Keratinocyte (primary cell): Measurements from ENCODE around the gene NSG1. TPM values are rescaled to one million over a fixed set of nuclear protein-coding genes. Genes with fewer than 3 reads are reported as not detected.

Experiments
- DNase-seq: peaks from one replicate; pipeline ENCODE4 v3.0.0-alpha.2; 2011; ENCODE audit warnings: low read depth, missing footprints, low spot score
- FAIRE-seq: peaks from 2 replicates; lab custom pipeline; 2011; peaks lifted over from hg19 to GRCh38; lab: Jason Lieb, UNC
- H2AFZ ChIP-seq: 2 replicates; pipeline ENCODE4 v1.6.0; 2012; ENCODE audit warnings: low read length, control low read depth, inconsistent platforms; ENCODE audit not compliant: control insufficient read depth
- H3K27ac ChIP-seq: 2 replicates; pipeline ENCODE4 v1.5.1; 2011; ENCODE audit warnings: low read length; ENCODE audit not compliant: control insufficient read depth, insufficient read depth
- H3K27me3 ChIP-seq: 3 replicates; pipeline ENCODE4 v1.6.0; 2011; ENCODE audit warnings: low read length; ENCODE audit not compliant: control insufficient read depth, insufficient read depth; ENCODE audit errors: extremely low read depth
- H3K36me3 ChIP-seq, 2 experiments: 2 replicates in 1 of 2; 3 replicates in 1 of 2; pipeline ENCODE4 v1.5.1; 2011; ENCODE audit warnings: low read length in 2 of 2, mild to moderate bottlenecking in 1 of 2; ENCODE audit not compliant: control insufficient read depth in 2 of 2, insufficient read depth in 2 of 2; ENCODE audit errors: extremely low read depth in 1 of 2
- H3K4me1 ChIP-seq: 3 replicates; pipeline ENCODE4 v1.5.1; 2011; ENCODE audit warnings: low read length; ENCODE audit not compliant: control insufficient read depth, insufficient read depth; ENCODE audit errors: extremely low read depth
- H3K4me2 ChIP-seq: 3 replicates; pipeline ENCODE4 v1.6.0; 2011; ENCODE audit warnings: low read depth, low read length; ENCODE audit not compliant: control insufficient read depth, insufficient read depth; ENCODE audit errors: extremely low read depth
- H3K4me3 ChIP-seq, 3 experiments: fragments of 200-600 bp in 1 of 3; sonication (generic) in 1 of 3; 2 replicates in 2 of 3; 3 replicates in 1 of 3; pipeline ENCODE4 v1.5.1; 2011 to 2016; ENCODE audit warnings: low read length in 3 of 3, mild to moderate bottlenecking in 3 of 3, control low read depth in 2 of 3, inconsistent platforms in 1 of 3, low read depth in 1 of 3, mixed read lengths in 1 of 3, mixed run types in 1 of 3, moderate library complexity in 1 of 3; ENCODE audit not compliant: control insufficient read depth in 2 of 3, insufficient read depth in 2 of 3; ENCODE audit errors: extremely low read depth in 1 of 3
- H3K79me2 ChIP-seq: 2 replicates; pipeline ENCODE4 v1.6.0; 2012; ENCODE audit warnings: low read length; ENCODE audit not compliant: control insufficient read depth, insufficient read depth
- H3K9ac ChIP-seq: 3 replicates; pipeline ENCODE4 v1.6.0; 2011; ENCODE audit warnings: low read length; ENCODE audit not compliant: control insufficient read depth, insufficient read depth; ENCODE audit errors: extremely low read depth
- H3K9me1 ChIP-seq: 3 replicates; pipeline ENCODE4 v1.6.0; 2011; ENCODE audit warnings: low read length; ENCODE audit not compliant: control insufficient read depth, insufficient read depth; ENCODE audit errors: extremely low read depth
- H3K9me3 ChIP-seq: 2 replicates; pipeline ENCODE4 v1.5.1; 2012; ENCODE audit warnings: low read depth, low read length; ENCODE audit not compliant: control insufficient read depth
- H4K20me1 ChIP-seq: 3 replicates; pipeline ENCODE4 v1.6.0; 2011; ENCODE audit warnings: low read length; ENCODE audit not compliant: control insufficient read depth, insufficient read depth; ENCODE audit errors: extremely low read depth
- EZH2 ChIP-seq: IDR thresholded peaks from one replicate; pipeline ENCODE4 v1.6.1; 2012; ENCODE audit warnings: inconsistent platforms, mild to moderate bottlenecking, low read length, moderate library complexity
- dilution Hi-C: fragments of 300-500 bp; cut with MboI; formaldehyde crosslinking; loops from one replicate; pipeline ENCODE4 v1.7.0; 2020; ENCODE audit warnings: low sequenced_read_pairs; ENCODE audit not compliant: extremely low pct_ligation_motif_present
- polyA plus RNA-seq, 5 experiments: library from polyadenylated mRNA; depleted of rRNA in 3 of 5; stranded (reverse) in 3 of 5; stranded (forward) in 1 of 5; unstranded in 1 of 5; fragments of >200 nt; gene quantifications; 1 replicate in 1 of 5; 2 replicates in 3 of 5; 3 replicates in 1 of 5; pipeline versions ENCODE4 v1.2.1 to v1.2.3, GENCODE V29; 2011 to 2012; ENCODE audit warnings: missing spikeins in 2 of 5, low read depth in 1 of 5, low replicate concordance in 1 of 5
- TF ChIP-seq, protein P1 (sequence below), 3 experiments: IDR thresholded peaks in 1 of 3; conservative IDR thresholded peaks in 1 of 3; optimal IDR thresholded peaks in 1 of 3; 2 replicates in 2 of 3; 3 replicates in 1 of 3; pipeline versions ENCODE3 to v1.5.1; 2011; ENCODE audit warnings: low read length in 3 of 3, mild to moderate bottlenecking in 3 of 3, moderate library complexity in 2 of 3, control low read depth in 1 of 3, inconsistent platforms in 1 of 3; ENCODE audit not compliant: insufficient read depth in 2 of 3; ENCODE audit errors: extremely low read depth in 1 of 3

NSG1 gene
- polyA plus RNA-seq, 1 donor (not counting 4 experiments of a cell fraction or from before 2014, with no cell fraction given), result 49.3 TPM

GRCh38 chr4:4339504-4340085 lies 47.3 kb upstream of the NSG1 start:
- H3K9me1 ChIP-seq, result no peaks in the 10 kb centered on the region
- no peak overlapping the region for H3K27ac ChIP-seq
- no peak for DNase-seq
- dilution Hi-C loops, result no loop called here
- H3K79me2 ChIP-seq, result no peaks in the 10 kb centered on the region
- TF ChIP-seq EZH2, result no peak
- H4K20me1 ChIP-seq, result no peaks in the 10 kb centered on the region
- no peaks in the 10 kb centered on the region for H3K9me3 ChIP-seq
- H3K36me3 ChIP-seq, result no peaks in the 10 kb centered on the region
- no peak for FAIRE-seq
- H3K27me3 ChIP-seq, result peaks cover 6% of the 10 kb centered on the region
- H3K4me3 ChIP-seq, result no peak overlapping the region
- H3K4me1 ChIP-seq, result no peaks in the 10 kb centered on the region
- no peak overlapping the region for H3K9ac ChIP-seq
- H2AFZ ChIP-seq, result no peak overlapping the region
- no peak overlapping the region for H3K4me2 ChIP-seq

DNA sequence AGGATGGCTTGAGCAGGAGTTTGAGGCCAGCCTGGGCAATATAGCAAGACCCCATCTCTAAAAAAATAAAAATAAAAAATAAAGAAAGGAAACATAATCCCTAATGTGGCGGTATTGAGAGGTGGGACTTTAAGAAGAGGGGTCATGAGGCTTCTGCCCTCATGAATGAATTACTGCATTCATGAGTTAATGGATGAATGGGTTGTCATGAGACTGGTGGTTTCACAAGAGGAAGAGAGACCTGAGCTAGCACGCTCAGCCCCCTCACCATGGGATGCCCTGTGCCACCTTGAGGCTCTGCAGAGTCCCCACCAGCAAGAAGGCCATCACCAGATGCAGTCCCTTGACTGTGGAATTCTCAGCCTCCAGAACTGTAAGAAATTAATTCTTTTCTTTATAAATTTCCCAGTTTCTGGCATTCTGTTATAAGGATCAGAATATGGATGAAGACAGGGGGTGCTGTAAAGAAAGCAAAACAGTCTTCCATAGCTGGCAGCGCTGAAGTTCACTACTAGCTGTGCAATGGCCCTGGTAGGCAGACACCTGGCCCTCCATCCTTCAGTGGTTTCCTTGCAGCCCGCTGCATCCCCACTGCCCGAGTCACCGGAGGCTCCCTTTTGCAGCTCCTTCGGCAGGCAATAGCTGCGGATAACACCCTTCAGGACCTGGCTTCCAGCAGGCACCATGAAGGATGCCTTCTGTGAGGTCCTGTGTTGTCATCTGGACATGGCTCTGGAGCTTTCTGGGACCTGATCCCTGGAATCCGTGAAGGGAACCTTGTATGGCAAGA lies 44.8 kb upstream of the NSG1 start:
- DNase-seq, result no peak
- no peak overlapping the region for H3K9ac ChIP-seq

More for the DNA sequence above, 44.8 kb upstream of the NSG1 start:
- Histone ChIP-seq H3K4me2 (no peak overlapping the region), H3K27ac (no peak overlapping the region), H2AFZ (no peak overlapping the region), H4K20me1 (no peaks in the 10 kb centered on the region), H3K36me3 (no peaks in the 10 kb centered on the region), H3K27me3 (peaks cover 6% of the 10 kb centered on the region), H3K4me1 (no peaks in the 10 kb centered on the region), H3K79me2 (no peaks in the 10 kb centered on the region), H3K4me3 (no peak overlapping the region), H3K9me3 (no peaks in the 10 kb centered on the region), H3K9me1 (no peaks in the 10 kb centered on the region)
- dilution Hi-C loops, result no loop called here
- no peak for TF ChIP-seq EZH2
- TF ChIP-seq, protein P1, sequence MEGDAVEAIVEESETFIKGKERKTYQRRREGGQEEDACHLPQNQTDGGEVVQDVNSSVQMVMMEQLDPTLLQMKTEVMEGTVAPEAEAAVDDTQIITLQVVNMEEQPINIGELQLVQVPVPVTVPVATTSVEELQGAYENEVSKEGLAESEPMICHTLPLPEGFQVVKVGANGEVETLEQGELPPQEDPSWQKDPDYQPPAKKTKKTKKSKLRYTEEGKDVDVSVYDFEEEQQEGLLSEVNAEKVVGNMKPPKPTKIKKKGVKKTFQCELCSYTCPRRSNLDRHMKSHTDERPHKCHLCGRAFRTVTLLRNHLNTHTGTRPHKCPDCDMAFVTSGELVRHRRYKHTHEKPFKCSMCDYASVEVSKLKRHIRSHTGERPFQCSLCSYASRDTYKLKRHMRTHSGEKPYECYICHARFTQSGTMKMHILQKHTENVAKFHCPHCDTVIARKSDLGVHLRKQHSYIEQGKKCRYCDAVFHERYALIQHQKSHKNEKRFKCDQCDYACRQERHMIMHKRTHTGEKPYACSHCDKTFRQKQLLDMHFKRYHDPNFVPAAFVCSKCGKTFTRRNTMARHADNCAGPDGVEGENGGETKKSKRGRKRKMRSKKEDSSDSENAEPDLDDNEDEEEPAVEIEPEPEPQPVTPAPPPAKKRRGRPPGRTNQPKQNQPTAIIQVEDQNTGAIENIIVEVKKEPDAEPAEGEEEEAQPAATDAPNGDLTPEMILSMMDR (optimal IDR thresholded peaks at IDR 0.05 in 1 of 3, IDR thresholded peaks at IDR 0.05 in 1 of 3, conservative IDR thresholded peaks at IDR 0.05 in 1 of 3; ENCODE audit: extremely low read depth in 1 of 3, insufficient read depth in 2 of 3, low read length in 3 of 3), result no peak
- FAIRE-seq, result no peak
